Measurements from ENCODE around the gene EID3.

The EID3 gene

DNA sequence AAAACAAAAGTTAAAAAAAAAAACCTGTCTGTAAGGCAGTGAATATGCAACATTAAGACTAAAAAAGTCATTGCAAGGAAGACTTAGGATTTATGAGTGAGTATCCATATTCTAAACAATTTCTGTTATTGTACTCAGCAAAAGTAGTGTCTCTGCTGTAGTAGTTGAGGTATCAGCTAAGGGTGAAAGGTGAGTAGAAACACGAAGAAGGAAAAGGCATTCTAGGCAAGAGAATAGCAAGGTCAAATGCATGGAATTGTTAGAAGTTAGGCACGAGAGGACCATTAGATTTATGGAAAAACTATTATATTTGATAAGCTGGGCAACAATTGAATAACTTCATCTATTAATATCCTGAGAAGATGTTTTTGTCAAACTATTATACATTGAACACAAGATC lies 1.8 kb downstream of the EID3 start:
- no peaks in the 10 kb centered on the region for H3K9me3 ChIP-seq
- no peak overlapping the region for H3K4me3 ChIP-seq (ENCODE audit: low read depth in 1 of 2, low read length in 1 of 2)
- TF ChIP-seq, protein P1, sequence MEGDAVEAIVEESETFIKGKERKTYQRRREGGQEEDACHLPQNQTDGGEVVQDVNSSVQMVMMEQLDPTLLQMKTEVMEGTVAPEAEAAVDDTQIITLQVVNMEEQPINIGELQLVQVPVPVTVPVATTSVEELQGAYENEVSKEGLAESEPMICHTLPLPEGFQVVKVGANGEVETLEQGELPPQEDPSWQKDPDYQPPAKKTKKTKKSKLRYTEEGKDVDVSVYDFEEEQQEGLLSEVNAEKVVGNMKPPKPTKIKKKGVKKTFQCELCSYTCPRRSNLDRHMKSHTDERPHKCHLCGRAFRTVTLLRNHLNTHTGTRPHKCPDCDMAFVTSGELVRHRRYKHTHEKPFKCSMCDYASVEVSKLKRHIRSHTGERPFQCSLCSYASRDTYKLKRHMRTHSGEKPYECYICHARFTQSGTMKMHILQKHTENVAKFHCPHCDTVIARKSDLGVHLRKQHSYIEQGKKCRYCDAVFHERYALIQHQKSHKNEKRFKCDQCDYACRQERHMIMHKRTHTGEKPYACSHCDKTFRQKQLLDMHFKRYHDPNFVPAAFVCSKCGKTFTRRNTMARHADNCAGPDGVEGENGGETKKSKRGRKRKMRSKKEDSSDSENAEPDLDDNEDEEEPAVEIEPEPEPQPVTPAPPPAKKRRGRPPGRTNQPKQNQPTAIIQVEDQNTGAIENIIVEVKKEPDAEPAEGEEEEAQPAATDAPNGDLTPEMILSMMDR (IDR thresholded peaks at IDR 0.05): no peak
- peaks cover 17 to 30% of the 10 kb centered on the region in 2 experiments for H3K4me1 ChIP-seq (ENCODE audit: control insufficient read depth in 1 of 2, insufficient read depth in 1 of 2, low read depth in 1 of 2, low read length in 1 of 2)
- no peak overlapping the region for H3K27ac ChIP-seq
- H3K27me3 ChIP-seq: no peaks in the 10 kb centered on the region
- H3K36me3 ChIP-seq: peaks cover 10% of the 10 kb centered on the region

DNA sequence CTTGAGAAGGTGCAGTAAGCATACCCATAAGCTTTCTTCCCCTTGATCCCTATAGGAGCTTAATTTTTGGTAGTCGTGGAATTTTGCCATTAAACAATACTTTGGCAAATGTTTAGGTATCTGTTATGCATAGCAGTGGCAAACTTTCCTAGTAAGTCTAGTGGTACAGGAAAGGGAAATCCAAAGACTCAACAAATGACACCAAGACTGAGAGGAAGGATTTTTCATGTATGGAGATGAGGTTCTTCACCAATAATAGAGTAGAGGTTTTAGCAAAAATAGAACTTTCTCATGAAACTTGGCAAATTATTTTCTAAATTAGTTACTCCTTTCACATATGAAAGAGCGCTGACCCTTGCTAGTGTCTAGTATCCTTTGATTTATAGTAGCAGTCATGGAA lies 2.8 kb downstream of the EID3 start:
- H3K27ac ChIP-seq: peak overlapping the region; percentile 3
- TF ChIP-seq, protein P1 (IDR thresholded peaks at IDR 0.05): no peak
- peaks cover 17 to 30% of the 10 kb centered on the region in 2 experiments for H3K4me1 ChIP-seq (ENCODE audit: control insufficient read depth in 1 of 2, insufficient read depth in 1 of 2, low read depth in 1 of 2, low read length in 1 of 2)
- no peaks in the 10 kb centered on the region for H3K9me3 ChIP-seq
- no peaks in the 10 kb centered on the region for H3K27me3 ChIP-seq
- H3K36me3 ChIP-seq: peaks cover 7% of the 10 kb centered on the region
- H3K4me3 ChIP-seq (ENCODE audit: low read depth in 1 of 2, low read length in 1 of 2): no peak overlapping the region

DNA sequence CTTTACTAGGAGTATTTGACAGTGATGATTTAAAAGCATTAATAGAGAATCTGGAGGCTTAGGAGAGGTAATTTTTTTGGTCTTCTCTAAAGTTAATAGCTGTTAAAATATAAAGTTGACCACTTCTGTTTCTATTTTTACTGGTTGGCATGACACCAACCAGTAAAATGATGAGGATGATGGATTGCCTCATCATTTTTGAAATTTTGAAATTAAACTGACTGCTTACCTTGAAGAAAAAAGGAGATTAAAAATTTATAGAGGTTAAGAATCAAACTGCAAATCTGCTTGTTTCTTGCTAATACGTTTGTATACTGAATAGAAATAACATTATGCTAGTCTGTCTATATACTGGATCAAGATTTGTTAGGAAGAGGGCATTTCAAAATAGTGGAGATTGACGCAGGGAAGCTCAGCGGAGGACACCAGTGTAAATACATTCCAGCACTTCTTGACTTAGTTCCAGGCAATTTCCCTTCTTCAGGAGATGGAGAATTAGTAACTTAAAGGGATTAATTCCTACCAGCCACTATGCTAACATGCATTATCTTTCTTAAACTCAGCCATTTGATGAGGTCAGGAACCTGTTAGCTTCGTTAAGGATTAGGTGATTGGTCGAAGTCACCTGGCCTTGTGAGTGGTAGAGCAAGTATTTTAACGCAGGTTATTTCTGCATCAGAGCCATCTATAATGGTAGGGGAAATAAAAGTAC lies 3.6 kb downstream of the EID3 start:
- Histone ChIP-seq H3K9me3 (no peaks in the 10 kb centered on the region), H3K36me3 (peaks cover 14% of the 10 kb centered on the region), H3K27ac (peak overlapping the region; percentile 3), H3K27me3 (no peaks in the 10 kb centered on the region), H3K4me1 (ENCODE audit: control insufficient read depth in 1 of 2, insufficient read depth in 1 of 2, low read depth in 1 of 2, low read length in 1 of 2) (peaks cover 17 to 30% of the 10 kb centered on the region in 2 experiments), H3K4me3 (ENCODE audit: low read depth in 1 of 2, low read length in 1 of 2) (no peak overlapping the region)
- TF ChIP-seq, protein P1 (IDR thresholded peaks at IDR 0.05): no peak

DNA sequence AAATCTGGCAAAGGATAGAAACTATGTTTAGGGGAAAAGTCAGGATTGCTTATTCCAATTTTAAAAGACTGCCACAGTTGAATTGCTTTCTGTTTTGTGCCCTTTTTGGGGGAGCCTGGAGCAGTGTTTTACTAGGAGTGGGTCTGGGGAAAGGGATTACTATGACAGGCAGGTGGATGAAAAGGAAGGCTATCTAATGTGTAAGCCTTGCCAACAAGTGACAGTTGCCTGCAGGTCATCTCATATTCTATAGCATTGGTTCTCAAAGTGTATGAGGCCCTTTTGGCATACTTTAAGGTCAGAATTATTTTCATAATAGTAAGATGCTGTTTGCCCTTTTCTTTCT lies 4.1 kb downstream of the EID3 start:
- TF ChIP-seq, protein P1 (IDR thresholded peaks at IDR 0.05): no peak
- Histone ChIP-seq H3K27ac (no peak overlapping the region), H3K4me3 (ENCODE audit: low read depth in 1 of 2, low read length in 1 of 2) (no peak overlapping the region), H3K36me3 (peaks cover 20% of the 10 kb centered on the region), H3K9me3 (no peaks in the 10 kb centered on the region), H3K4me1 (ENCODE audit: control insufficient read depth in 1 of 2, insufficient read depth in 1 of 2, low read depth in 1 of 2, low read length in 1 of 2) (peaks cover 17 to 29% of the 10 kb centered on the region in 2 experiments), H3K27me3 (no peaks in the 10 kb centered on the region)

DNA sequence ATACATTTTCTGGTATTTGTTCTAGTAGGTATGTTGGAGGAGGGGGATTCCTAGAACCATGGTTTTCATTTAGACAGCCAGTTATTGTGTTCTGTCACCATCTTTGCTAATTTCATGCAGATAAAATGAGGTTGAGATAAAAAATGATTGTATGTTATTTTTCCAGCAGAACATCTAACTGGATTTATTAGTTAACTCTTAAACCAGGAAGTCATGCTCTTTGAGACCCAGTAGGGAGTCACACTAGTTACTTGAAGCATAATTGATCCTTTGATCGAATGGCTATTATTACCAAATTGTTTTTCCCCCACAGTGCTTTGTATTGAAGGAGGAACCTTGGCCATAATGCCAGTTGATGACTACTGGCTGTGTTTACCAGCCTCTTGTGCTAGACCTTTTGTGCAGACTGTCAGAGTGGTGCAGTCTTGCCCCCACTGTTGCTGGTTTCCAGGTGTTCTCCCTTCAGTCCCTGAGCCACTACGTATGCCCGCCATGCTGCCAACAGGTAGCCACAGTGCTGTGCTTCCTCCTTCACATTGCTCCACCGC lies 6.0 kb downstream of the EID3 start:
- Histone ChIP-seq H3K27me3 (no peaks in the 10 kb centered on the region), H3K4me3 (ENCODE audit: low read depth in 1 of 2, low read length in 1 of 2) (no peak overlapping the region), H3K36me3 (peaks cover 39% of the 10 kb centered on the region), H3K4me1 (ENCODE audit: control insufficient read depth in 1 of 2, insufficient read depth in 1 of 2, low read depth in 1 of 2, low read length in 1 of 2) (peaks cover under 1 to 14% of the 10 kb centered on the region in 2 experiments), H3K27ac (no peak overlapping the region), H3K9me3 (no peaks in the 10 kb centered on the region)
- TF ChIP-seq, protein P1 (IDR thresholded peaks at IDR 0.05): no peak

Data from neutrophil (primary cell).